VCaP (cell line): ENCODE measurements around the gene TMEM225B.
"Not testable (repeated sequence)": the region's sequence is repeated elsewhere in the genome, so short reads cannot be mapped to it uniquely, and the experiment has no call there.

Experiments
- H3K27ac ChIP-seq: fragments of 450-650 bp; 2 replicates; pipeline ENCODE4 v1.5.1; 2017
- CTCF ChIP-seq: fragments of 450-650 bp; conservative IDR thresholded peaks from 2 replicates; pipeline ENCODE4 v1.5.1; 2017; ENCODE audit warnings: mild to moderate bottlenecking, moderate library complexity

The TMEM225B gene

DNA sequence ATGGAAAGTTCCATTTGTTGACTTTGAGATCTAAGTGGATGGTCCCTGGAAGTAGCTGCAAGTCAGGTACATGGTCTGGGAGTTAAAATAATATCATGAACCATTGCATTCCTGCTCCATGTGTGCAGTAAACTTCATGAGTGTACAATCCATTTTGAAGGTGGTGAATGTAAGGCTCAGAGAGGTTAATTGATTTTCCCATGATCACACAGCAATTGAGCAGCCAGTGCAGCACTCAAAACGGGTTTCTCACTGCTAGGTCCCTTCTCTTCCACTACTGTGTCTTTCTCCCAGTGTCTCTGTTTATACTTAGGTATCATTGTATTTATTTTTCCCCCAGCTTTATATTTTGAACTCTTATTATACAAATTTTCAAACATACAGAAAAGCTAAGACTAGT lies 28.6 kb downstream of the TMEM225B start:
- TF ChIP-seq CTCF: no peak
- H3K27ac ChIP-seq: no peak overlapping the region

GRCh38 chr7:99627513-99627912 lies 29.4 kb downstream of the TMEM225B start:
- H3K27ac ChIP-seq: no peak overlapping the region
- no peak for TF ChIP-seq CTCF

- TF ChIP-seq CTCF: no peak
Observed at GRCh38 chr7:99628471-99629465, 30.7 kb downstream of the TMEM225B start.

DNA sequence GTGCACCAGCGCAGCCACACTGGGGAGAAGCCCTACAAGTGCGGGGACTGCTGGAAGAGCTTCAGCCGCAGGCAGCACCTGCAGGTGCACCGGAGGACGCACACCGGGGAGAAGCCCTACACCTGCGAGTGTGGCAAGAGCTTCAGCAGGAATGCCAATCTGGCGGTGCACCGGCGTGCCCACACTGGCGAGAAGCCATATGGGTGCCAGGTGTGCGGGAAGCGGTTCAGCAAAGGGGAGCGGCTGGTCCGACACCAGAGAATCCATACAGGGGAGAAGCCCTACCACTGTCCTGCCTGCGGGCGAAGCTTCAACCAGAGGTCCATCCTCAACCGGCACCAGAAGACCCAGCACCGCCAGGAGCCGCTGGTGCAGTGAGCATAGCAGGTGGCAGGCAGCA lies 31.6 kb downstream of the TMEM225B start:
- no peak for TF ChIP-seq CTCF
- no peak overlapping the region for H3K27ac ChIP-seq

More at GRCh38 chr7:99628471-99629465, 30.7 kb downstream of the TMEM225B start:
- no peak overlapping the region for H3K27ac ChIP-seq

DNA sequence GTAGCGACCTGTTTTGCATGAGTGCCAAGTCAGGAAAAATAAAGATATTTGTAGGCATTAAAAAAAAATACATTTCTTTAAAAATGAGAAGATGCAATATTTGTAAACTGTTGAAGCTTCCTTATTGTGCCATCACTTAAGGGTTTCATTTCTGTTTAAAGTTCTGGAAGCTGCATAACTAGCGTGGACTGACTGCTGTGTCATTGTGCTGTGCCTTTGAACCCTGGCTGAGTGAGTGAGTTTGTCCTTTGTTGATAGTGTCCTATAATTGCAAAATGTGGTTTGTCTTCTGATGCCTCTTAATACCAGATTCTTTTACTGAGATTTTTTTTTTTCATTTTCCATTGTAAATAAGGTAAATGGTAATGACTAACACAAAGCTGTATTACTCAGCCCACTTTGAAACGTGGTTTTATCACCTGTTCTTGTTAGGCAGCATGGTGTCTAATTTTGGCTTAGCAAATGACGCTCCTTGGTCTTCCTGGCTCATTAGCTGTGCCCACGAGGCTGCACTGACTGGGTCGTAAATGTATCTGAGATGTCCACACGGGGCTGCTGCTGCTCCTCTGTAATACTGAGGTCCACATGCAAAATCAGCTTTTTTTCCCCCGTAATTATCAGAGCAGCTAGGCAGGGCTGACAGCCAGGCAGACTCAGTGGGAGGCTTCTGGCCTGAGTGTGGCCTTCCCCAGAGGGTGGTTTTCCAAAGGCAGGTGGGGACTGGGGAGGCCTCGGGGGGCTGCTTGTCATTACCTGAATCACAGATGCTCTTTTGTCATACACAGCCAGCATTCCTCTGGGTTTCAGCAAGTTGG lies 33.4 kb downstream of the TMEM225B start:
- peak; percentile 37; the same call in 1 of the 2 replicates for TF ChIP-seq CTCF
- H3K27ac ChIP-seq: no peak overlapping the region

DNA sequence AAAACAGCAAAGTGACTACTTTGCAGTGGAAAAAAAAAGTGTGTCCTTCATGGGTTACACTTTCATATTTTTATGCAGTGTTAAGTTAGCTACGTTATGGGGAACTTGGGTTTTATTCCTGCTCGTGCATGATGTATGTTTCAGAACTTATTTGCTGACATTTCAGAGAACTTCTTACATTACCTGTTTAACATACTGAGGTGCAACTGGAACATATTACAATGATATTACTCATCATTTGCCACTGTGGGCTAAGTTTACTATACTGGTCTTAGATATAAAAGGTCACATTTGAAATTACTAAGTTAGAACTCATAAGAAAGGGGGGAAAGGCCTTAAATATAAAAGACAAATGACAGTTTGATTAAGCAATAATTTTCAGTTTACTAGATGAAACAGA lies 39.3 kb downstream of the TMEM225B start:
- not testable (repeated sequence) for H3K27ac ChIP-seq

- no peak overlapping the region for H3K27ac ChIP-seq
- TF ChIP-seq CTCF: no peak
Observed at GRCh38 chr7:99638731-99639130, 40.7 kb downstream of the TMEM225B start.
